GM19328 (cell line): ENCODE results near the gene MTPN.

ENCODE experiments used
- ATAC-seq: cut with Tn5 transposase; IDR thresholded peaks from one replicate; pipeline ENCODE4 v1.9.1; 2021; ENCODE audit warnings: mild to moderate bottlenecking, moderate library complexity; ENCODE audit not compliant: unreplicated experiment

Gene MTPN

DNA sequence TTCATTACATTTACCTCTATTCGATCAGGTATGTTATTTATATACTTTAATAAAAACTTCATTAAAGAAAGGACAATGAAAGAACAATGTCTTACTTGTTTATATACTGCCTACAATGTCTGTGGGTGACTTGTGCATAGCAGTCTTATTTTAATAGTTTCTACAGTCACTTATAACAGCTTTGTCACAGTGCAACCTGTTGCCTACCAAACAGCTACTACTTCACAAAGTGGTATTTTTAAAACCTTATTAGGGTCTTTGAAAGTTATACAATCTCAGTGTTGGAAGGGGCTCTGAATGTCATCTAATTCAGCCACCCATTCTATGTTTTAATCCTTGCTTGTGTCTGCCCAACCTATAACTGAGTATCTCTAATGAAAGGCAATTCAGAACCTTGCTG lies 19.0 kb downstream of the MTPN start:
- no peak for ATAC-seq

DNA sequence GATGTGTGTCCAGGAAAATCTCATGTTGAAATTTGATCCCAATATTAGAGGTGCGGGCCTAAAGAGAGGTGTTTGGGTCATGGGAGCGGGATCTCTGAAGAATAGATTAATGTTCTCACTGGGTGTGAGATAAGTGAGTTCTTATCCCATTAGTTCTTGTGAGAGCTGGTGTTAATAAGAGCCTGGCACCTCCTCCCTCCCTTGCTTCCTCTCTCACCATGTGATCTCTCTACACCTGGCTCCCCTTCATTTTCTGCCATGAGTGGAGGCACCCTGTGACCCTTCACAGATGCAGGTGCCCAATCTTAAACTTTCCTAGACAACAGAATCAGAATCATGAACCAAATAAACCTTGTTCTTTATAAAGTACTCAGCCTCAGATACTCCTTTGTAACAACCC lies 19.5 kb downstream of the MTPN start:
- no peak for ATAC-seq

DNA sequence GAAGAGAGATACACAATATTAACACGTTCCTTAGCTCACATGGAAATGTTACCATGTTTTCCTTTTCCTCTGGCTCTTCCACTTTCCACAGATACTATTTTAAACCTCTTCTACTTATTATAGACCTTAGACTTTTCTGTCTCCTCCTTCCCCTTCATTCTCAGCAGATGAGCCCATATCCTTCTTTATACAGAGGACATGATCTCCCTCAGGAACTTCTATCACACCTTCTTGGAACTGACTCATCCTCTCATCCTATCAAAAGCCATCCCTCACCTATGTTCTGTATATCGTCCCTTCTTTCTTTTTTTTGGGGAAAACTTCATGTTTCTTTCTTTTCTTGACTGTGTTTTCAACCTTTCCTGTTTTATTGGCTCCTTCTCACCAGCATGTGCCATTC lies 20.8 kb downstream of the MTPN start:
- ATAC-seq = no peak

DNA sequence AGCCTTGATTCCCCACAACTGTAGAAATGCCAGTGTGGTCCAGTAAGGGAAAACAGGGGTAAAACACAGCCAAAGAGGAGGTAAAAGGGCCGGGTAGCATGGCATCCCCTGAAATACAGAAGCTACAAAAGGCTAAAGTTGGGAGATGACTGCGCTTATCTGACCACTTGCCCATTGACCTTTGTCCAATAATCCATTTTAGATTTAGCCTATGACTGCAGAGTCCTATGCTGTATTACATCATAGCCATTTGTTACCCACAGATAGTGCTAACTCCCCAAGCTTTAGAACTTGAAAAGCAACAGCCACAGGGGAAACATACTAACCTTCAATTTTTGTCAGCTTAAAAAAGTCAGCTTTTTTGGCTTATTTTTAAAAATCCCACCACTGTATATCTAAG lies 26.2 kb downstream of the MTPN start:
- ATAC-seq = no peak

DNA sequence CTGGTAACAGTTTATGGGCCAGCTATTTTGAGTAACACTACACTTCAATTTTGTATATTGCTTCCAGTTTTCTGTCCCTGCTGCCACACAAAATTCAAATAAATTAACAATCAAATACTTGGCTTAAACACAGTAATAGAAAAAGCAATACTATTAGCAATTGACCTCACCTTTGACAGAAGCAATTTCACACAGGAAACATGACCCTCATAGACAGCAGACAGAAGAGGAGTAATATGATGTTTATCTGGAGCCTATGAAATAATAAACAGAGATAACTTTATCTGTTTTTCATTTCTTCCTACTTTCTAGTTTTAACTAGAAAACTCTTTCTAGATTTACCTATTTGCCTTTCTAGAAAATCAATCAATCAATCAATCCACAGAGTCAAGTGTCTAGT lies 26.7 kb downstream of the MTPN start:
- ATAC-seq = no peak

DNA sequence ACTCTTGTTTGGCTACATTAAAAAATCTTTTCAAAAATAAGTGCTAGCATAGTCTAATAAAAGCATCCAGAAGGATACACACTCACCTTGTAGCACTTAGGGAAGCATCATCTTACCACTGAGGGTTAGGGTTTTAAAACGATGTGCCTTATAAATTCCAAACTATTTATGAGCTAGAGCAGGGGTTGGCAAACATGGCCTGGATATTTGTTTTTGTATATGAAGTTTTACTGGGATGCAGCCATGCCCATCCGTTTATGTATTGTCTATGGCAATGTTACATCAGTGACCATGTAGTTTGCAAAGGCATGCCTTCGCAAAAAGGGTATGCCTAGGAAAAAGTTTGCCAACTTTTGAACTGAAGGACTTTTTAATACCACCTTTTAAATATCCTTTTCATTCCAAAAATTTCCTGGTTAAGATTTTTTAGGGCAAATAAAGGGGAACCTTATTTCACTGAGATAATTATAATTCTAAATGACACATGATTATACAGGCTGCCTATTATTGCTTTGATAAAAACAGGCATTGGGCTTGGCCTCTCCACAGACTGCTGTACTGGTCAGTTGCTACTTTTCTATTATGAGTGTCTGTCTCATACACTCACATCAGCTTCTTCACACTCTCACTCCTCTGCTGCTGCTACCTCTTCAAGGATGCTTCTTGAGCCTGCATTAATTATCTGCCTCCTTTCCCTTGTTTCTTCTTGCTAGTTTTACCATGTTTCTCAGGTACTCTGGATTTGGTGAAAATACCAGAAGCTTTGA lies 30.7 kb downstream of the MTPN start:
- ATAC-seq = no peak

DNA sequence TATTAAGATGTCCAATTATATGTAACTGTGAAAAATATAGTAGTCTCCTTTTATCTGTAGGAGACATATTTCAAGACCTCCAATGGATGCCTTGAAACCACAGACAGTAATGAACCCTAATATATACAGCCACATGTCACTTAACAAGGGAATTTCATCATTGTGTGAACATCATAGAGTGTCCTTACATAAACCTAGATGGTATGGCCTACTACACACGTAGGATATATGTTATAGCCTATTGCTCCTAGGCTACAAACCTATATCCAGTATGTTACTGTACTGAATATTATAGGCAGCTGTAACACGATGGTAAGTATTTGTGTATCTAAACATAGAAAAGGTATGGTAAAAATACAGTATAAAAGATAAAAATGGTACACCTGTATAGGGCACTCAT lies 32.4 kb downstream of the MTPN start:
- no peak for ATAC-seq

DNA sequence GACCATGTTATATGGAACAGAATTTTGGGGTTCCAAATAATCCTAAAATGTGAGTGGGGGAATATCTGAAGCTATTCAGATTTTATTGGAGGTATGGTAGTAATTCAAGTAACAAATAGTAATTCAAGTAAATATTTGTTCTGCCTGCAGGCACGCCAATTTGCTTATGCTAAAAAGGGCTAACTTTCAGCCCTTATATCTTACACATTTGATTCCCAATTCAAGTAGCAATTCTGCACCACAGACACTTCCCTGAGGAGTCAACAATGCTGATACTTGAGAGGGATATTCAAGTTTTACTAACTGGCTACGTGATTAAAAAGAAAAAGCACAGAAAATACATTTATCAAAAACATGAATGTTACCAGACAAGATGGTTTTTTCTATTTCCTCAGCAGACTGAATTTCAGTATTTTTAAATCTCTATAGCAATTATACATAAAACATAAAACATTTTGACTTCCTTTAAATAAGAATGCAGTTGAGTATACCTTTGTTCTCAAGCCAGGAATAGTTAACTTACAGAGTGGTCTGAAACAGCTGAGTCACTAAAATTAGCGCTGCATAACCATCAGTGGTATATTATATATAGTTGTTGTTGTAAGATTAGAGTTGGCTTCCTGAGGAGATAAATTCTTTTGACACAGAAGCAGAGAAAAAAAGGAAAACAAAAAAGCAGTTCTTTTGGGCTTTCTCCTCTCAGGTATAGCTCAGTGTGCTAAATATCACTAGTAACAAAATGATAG lies 33.9 kb downstream of the MTPN start:
- ATAC-seq = no peak

DNA sequence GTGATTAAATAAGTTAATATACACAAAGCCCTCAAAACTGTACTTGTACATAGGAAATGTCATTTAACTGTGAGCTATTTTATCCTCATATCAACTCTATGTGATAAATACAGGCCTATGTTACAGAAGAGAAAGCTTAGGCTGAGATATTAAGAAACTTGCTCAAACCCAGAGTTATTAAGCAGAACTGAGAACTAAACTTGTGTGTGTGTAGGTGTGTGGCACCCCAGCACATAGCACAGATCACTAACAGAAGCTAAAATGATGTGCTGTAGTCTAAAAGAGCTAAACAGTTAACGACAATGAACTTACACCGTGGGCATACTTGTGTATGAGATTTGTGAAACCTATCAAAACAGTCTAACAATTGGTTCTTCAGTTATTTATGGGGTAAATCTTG lies 34.5 kb downstream of the MTPN start:
- ATAC-seq = peak; percentile 83

DNA sequence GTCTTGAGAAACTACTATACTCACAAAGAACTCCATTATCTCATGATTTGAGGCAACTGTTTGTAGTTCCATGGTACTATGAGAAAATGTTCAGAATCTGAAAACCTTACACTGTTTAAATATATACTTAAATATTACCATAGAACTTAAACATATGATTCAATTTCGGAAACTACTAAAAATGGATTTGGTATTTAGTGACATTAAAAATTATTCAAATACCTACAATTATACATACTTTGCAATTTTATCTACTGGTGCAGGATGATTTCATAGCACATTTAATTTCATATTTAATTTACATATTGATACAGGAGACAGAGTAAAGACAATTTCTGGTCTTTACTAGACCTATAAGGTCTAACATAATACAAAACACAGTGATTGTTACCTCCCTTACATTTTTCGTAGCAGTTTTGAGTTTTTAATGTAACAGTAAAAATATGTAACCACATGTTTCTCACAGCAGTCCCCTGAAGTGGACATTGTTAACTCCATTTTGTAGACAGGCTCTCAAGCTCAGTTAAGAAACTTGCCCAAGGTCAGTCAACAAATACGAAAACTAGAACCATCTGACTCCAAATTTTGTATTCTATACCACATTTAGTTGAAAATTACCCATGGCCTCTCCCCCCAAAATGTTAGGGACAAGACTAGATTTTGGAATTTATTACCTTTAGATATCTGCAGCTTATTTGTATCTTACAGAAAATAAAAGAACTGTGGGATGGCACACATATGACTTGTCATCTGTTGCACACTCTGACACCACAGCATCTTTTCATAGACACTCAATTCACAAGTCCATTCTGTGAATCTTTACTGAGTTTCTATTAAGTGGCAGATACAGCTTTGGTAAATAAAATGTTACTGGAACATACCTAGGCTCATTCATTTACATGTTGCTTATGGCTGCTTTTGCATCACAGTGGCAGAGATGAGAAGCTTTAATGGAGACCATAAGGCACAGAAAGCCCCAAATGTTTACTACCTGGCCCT lies 36.8 kb downstream of the MTPN start:
- no peak for ATAC-seq

DNA sequence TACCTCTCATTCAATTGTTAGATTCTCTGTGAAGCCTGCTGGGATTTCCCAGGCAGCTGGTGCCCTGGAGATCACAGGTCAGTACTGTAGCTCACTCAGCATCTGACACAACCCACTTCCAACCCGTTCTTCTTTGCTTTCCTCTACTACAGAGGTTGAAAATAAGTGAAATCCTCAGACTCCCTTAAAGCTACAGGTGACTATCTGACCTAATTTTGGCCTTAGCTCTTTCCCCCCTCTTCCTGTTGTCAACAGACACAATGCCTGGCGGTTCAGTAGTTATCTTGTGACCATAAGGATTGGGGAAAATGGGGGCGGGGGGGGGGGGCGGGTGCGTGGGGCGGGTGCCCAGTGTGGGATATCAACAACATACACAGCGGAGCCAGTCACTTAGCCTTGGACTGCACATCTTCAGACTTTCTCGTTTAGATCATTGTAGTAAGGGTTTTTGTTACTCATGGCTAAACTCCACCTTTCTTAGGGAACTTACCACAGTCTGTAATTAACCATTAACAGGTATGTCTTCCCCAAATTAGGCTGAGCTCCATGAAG lies 37.8 kb downstream of the MTPN start:
- no peak for ATAC-seq

DNA sequence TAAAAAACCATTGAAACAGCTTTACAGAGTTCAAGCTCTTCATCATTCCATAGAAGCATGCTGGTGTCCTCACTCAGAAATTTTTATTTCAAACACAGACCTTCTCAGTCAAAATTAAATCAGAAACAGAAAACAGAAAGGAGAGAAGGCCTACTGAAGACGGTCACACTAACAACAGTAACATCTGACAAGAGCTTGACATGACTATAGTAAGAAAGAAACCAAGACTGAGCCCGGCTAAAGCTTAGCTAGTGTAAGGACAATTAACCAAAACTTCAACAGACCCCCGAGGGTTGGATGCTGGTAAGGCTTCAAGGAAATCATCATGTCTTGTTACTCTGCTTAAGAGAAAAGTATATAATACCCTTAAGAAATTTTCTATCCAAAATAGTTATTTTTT lies 38.6 kb downstream of the MTPN start:
- peak; percentile 42 for ATAC-seq

DNA sequence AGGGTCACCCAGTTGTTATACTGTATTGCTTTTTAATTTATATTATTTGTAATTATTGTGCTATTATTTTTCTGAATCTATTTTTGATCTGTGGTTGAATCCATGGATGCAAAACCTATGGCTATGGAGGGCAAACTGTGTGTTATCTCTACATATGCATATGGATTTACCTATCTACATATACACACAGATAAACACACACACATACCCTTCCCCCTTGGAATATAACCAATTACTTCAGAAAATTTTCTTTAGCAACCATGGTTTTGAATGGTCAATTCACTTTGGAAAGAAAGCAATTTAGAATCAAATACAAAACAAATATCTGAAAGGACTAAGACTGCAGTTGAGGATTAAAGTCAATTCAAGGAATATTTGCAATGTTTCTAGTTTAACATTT lies 39.1 kb downstream of the MTPN start:
- ATAC-seq = no peak

DNA sequence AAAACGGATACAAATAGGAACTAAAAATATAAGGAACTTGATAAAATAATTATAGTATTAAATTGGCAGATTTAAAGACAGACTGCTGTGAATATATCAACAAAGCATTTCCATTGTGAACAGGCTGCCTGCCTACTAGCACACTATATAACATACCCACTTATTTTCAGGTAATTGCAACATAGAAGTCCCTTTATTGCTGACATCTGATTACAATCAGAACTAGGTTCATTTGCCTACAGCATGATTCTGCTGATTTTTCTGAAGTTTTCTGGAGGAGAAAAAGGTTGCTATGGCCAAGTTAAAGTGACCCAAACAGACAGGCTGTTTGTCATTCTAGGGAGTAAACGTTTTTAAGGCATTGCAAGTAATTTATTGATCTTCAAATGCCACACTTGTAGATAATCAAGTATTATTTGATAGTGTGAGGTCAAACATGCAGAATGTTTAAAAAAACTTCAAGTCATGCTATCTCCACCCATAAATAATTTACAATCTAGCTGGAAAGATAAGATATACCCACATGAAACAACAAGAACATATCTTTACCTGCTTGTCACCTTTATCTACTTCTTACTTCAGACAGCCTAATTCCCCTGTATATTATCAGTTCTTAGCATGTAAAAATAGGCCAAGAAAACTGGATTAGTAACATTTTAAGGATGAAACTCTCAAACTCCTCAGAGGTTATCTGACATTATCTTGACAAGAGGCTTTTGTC lies 40.5 kb downstream of the MTPN start:
- ATAC-seq = no peak

DNA sequence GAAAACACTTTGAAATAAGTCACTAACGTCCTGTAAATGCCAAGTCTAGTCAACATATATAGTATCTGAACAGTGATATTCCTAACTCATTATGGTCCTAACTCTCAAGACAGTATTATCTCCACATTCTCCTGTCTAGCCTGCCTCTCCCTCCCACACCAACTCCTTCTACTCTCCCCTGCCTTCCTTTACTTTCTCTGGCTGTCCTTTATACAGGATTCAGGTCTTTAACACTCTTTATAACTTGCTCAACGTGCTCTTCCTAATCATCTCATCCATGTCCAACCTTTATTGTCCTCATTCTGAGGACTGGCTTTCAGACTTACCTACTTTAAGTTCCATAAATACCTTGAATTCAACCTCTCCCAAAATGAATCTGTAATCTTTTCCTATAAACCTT lies 42.5 kb downstream of the MTPN start:
- ATAC-seq = no peak

DNA sequence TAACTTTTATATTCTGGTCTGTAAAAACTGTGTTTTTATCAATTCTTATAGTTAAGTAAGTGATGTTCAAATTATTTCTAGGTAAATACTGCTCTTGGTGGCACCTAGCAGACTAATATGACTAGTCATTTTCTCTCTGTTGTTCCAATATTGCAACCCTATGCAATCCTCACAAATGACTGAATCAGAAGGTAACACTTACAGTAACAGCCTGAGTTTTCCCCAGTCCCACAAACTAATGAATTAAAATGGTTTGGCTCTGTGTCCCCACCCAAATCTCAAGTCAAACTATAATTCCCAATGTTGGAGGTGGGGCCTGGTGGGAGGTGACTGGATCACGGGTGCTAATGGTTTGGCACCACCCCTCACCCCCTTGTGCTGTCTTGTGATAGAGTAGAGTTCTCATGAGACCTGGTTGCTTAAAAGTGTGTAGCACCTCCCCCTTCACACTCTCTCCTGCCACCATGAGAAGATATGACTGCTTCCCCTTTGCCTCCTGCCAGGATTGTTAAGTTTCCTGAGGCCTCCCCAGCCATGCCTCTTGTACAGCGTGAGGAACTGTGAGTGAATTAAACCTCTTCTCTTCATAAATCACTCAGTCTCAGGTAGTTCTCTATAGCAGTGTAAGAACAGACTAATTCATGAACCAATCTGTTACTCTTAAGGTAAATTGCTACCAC lies 43.5 kb downstream of the MTPN start:
- ATAC-seq = no peak

DNA sequence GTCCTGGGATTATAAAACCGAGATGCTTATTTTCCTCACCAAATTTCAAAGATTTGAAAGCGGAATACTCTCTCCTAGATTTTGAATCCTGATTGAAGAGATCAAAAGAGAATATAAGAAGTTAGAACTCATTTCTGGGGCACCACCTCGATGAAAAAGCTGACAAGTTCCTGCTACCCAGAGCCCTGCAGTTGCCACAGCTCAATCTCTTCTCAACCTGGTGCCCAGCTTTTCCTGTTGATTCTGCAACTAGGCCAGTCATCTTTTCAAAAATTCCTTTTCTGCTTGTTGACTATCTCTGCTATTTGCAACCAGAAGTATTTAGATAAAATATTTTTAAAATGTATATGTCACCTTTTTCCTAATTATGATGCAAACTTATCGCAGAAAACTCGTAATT lies 45.0 kb downstream of the MTPN start:
- no peak for ATAC-seq

DNA sequence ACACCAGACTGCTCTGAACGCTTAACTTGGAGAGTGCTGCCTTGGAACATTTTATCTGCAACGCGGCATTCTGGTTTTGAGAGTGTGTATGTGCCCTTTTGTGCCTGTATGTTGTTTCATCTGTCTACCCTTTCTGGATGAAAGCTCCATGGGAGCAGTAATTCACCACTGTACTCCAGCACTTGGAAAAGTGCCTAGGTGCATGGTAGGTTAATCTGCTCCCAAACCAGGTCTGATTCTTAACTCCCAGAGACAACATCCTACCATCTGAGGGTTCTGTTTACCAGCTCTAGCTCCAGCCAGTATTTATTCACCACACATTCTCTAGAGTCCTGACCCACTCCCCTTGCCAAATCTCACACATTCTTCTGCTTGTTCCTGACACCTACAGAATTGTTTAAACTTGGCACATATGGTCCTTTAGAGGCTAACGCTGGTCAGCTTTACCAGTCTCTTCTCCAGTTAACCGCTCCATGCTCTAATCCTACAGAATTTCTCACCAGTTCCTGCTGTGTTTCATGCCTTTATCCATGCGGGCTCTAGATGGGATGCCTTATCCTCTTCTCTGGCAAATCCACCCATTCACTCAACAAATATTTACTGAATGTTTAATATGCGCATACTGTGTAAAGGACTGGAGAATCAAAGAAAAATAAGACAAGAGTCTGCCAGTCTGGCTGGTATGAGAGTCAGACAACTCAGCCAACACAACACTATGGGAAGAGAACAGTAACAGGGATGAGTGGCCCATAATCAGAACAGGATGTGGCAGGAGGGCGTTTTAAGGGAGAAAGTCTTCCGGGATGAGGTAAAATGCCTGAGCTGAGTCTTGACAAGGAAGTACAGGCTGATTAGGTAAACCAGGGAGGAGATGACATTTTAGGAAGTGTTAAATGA lies 46.3 kb downstream of the MTPN start:
- no peak for ATAC-seq

DNA sequence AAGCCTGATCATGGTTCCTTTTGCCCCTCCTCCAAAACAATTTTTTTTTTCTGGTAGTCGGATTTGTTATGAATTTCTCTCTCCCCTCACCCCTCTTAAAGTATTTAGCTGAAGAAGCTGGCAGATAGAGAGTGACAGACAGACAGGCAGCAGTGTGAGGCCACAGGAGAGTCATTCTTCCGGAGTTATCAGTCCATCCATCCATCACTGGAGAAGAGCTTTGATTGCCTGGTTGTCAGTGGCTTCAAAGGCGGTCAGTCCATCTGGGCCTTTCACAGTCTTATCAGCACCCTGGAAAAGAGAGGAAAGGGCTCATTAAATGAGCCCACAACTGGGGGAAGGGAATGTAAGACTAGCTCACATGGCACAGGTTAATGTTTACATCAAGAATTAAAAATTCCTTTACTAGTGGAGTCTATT lies 47.4 kb downstream of the MTPN start:
- no peak for ATAC-seq
